Astrocyte of the spinal cord (primary cell): Measurements from ENCODE around the gene RIPK1.
A peak's percentile ranks its signal among the peaks of the same experiment; 100 is the strongest.

Source experiments
- DNase-seq: peaks from one replicate; pipeline ENCODE4 v3.0.0; 2011; ENCODE audit warnings: low read depth, low spot score
- H3K4me3 ChIP-seq: 2 replicates; pipeline ENCODE4 v1.5.1; 2011; ENCODE audit warnings: low read depth, mild to moderate bottlenecking, low read length, moderate library complexity
- CTCF ChIP-seq: IDR thresholded peaks from 2 replicates; pipeline ENCODE4 v1.5.1; 2012; ENCODE audit warnings: low read depth, mild to moderate bottlenecking, low read length, inconsistent platforms
- in situ Hi-C: cut with HindIII; loops from 2 replicates; pipeline ENCODE4 v1.10.0; 2017; ENCODE audit warnings: low sequenced_read_pairs

Gene RIPK1

GRCh38 chr6:3139090-3139903 is 71.0 kb downstream of the RIPK1 start:
- in situ Hi-C loops = no loop called here
- DNase-seq = peak; percentile 73
- H3K4me3 ChIP-seq = no peak overlapping the region
- TF ChIP-seq CTCF = no peak

- in situ Hi-C loops = no loop called here
- no peak overlapping the region for H3K4me3 ChIP-seq
- DNase-seq = no peak
- no peak for TF ChIP-seq CTCF
These were observed 71.9 kb downstream of the RIPK1 start for GRCh38 chr6:3140201-3140600.

GRCh38 chr6:3142536-3142935 is 74.2 kb downstream of the RIPK1 start:
- H3K4me3 ChIP-seq = no peak overlapping the region
- in situ Hi-C loops = no loop called here
- TF ChIP-seq CTCF = no peak
- no peak for DNase-seq

GRCh38 chr6:3143158-3143557 is 74.9 kb downstream of the RIPK1 start:
- no peak for TF ChIP-seq CTCF
- in situ Hi-C loops = no loop called here
- DNase-seq = no peak
- H3K4me3 ChIP-seq = no peak overlapping the region

- no peak for DNase-seq
- in situ Hi-C loops = no loop called here
- no peak for TF ChIP-seq CTCF
These were observed 76.3 kb downstream of the RIPK1 start for GRCh38 chr6:3144571-3144970.

GRCh38 chr6:3147914-3148757 is 79.8 kb downstream of the RIPK1 start:
- no peak for DNase-seq
- peak; percentile 8 for TF ChIP-seq CTCF
- H3K4me3 ChIP-seq = no peak overlapping the region
- in situ Hi-C loops = no loop called here

More at GRCh38 chr6:3144571-3144970, 76.3 kb downstream of the RIPK1 start:
- H3K4me3 ChIP-seq = no peak overlapping the region
